HepG2 (cell line): ENCODE results near the gene ZNF749. TPM values are rescaled to one million over a fixed set of nuclear protein-coding genes. Genes with fewer than 3 reads are reported as not detected.
A peak's percentile ranks its signal among the peaks of the same experiment; 100 is the strongest.

Experiments
- BORCS8-MEF2B ChIP-seq: sonication (generic); formaldehyde crosslinking; IDR thresholded peaks from 2 replicates; pipeline ENCODE4 v1.8.0; 2022; ENCODE audit warnings: mild to moderate bottlenecking, missing genetic modification reagents
- DMAP1 ChIP-seq: IDR thresholded peaks from 2 replicates; pipeline ENCODE4 v1.6.1; 2016
- HOXA5 ChIP-seq: sonication (generic); formaldehyde crosslinking; IDR thresholded peaks from 2 replicates; pipeline ENCODE4 v1.4.0; 2020; ENCODE audit warnings: missing genetic modification reagents
- LCORL ChIP-seq, 2 experiments: fragments of 450-650 bp in 1 of 2; sonication (generic) in 1 of 2; formaldehyde crosslinking in 1 of 2; IDR thresholded peaks; 2 replicates each; pipeline versions ENCODE4 v1.5.0 to v1.6.1; 2017 to 2020; ENCODE audit warnings: antibody characterized with exemption in 1 of 2, missing genetic modification reagents in 1 of 2
- MAZ ChIP-seq, 2 experiments: sonication (generic) in 1 of 2; formaldehyde crosslinking in 1 of 2; IDR thresholded peaks; 2 replicates each; pipeline versions ENCODE4 v1.5.0 to v1.6.1; 2012 to 2020; ENCODE audit warnings: low read depth in 2 of 2, mild to moderate bottlenecking in 2 of 2, borderline replicate concordance in 1 of 2, improper control_type of control experiment in 1 of 2, low read length in 1 of 2, missing genetic modification reagents in 1 of 2, moderate library complexity in 1 of 2
- PHB2 ChIP-seq: fragments of 450-650 bp; IDR thresholded peaks from 2 replicates; pipeline ENCODE4 v1.6.1; 2018; ENCODE audit not compliant: partially characterized antibody
- REXO4 ChIP-seq: sonication (generic); formaldehyde crosslinking; IDR thresholded peaks from 2 replicates; pipeline ENCODE4 v1.8.0; 2022; ENCODE audit warnings: missing genetic modification reagents, mild to moderate bottlenecking, borderline replicate concordance
- TCF7L2 ChIP-seq: IDR thresholded peaks from 2 replicates; pipeline ENCODE4 v1.6.1; 2011; ENCODE audit warnings: mild to moderate bottlenecking, low read depth, low read length, moderate library complexity
- ZNF224 ChIP-seq: sonication (generic); formaldehyde crosslinking; IDR thresholded peaks from 2 replicates; pipeline ENCODE4 v1.5.0; 2020; ENCODE audit warnings: mild to moderate bottlenecking, missing genetic modification reagents
- ZNF569 ChIP-seq: sonication (generic); formaldehyde crosslinking; IDR thresholded peaks from 2 replicates; pipeline ENCODE4 v1.5.0; 2020; ENCODE audit warnings: mild to moderate bottlenecking, missing genetic modification reagents, moderate library complexity, borderline replicate concordance
- ZNF678 ChIP-seq: sonication (generic); formaldehyde crosslinking; IDR thresholded peaks from 2 replicates; pipeline ENCODE4 v1.4.0; 2020; ENCODE audit warnings: mild to moderate bottlenecking, missing genetic modification reagents
- ZNF709 ChIP-seq: sonication (generic); formaldehyde crosslinking; IDR thresholded peaks from 2 replicates; pipeline ENCODE4 v1.5.0; 2020; ENCODE audit warnings: mild to moderate bottlenecking, missing genetic modification reagents
- ZNF775 ChIP-seq: sonication (generic); formaldehyde crosslinking; IDR thresholded peaks from 2 replicates; pipeline ENCODE4 v1.4.0; 2020; ENCODE audit warnings: missing genetic modification reagents, mild to moderate bottlenecking, moderate library complexity, borderline replicate concordance
- polyA plus RNA-seq, 8 experiments: library from polyadenylated mRNA; depleted of rRNA in 3 of 8; stranded (reverse) in 7 of 8; unstranded in 1 of 8; fragments of >200 nt; fragmentation: Illumina TruSeq in 4 of 8; extraction: Trizol in 4 of 8; gene quantifications; 2 replicates each; pipeline versions ENCODE4 v1.2.1 to v1.2.3, GENCODE V29; 2011 to 2016; ENCODE audit warnings: low read depth in 4 of 8, missing spikeins in 1 of 8, mixed read lengths in 1 of 8; ENCODE audit not compliant: insufficient read depth in 1 of 8
- total RNA-seq, 5 experiments: library from RNA; depleted of rRNA; stranded (reverse); fragments of >200 nt; fragmentation: Illumina TruSeq; extraction: Trizol; gene quantifications; 2 replicates each; pipeline ENCODE4 v1.2.3, GENCODE V29; 2016; ENCODE audit warnings: low read depth in 1 of 5
- TF ChIP-seq, protein P1 (sequence below): sonication (generic); formaldehyde crosslinking; IDR thresholded peaks from 2 replicates; pipeline ENCODE4 v1.8.1; 2022; ENCODE audit warnings: mild to moderate bottlenecking, missing genetic modification reagents
- TF ChIP-seq, protein P2 (sequence below): sonication (generic); formaldehyde crosslinking; IDR thresholded peaks from 2 replicates; pipeline ENCODE4 v1.4.0; 2020; ENCODE audit warnings: missing genetic modification reagents, borderline replicate concordance
- TF ChIP-seq, protein P3 (sequence below): sonication (generic); formaldehyde crosslinking; IDR thresholded peaks from 2 replicates; pipeline ENCODE4 v1.4.0; 2020; ENCODE audit warnings: missing genetic modification reagents
- TF ChIP-seq, protein P4 (sequence below): IDR thresholded peaks from 2 replicates; pipeline ENCODE4 v1.6.1; 2016; ENCODE audit warnings: missing compliant biosample characterization, missing genetic modification reagents, borderline replicate concordance
- TF ChIP-seq, protein P5 (sequence below): sonication (generic); formaldehyde crosslinking; IDR thresholded peaks from 2 replicates; pipeline ENCODE4 v1.8.0; 2022; ENCODE audit warnings: missing genetic modification reagents, mild to moderate bottlenecking, moderate library complexity, borderline replicate concordance
- TF ChIP-seq, protein P6 (sequence below): sonication (generic); formaldehyde crosslinking; IDR thresholded peaks from 2 replicates; pipeline ENCODE4 v1.8.1; 2023; ENCODE audit warnings: missing genetic modification reagents, mild to moderate bottlenecking, borderline replicate concordance

ZNF749 gene
- total and polyA plus RNA-seq, 2 of the 13 experiments (the other 11 are each of a cell fraction or from before 2014, with no cell fraction given): 18.9 to 21.0 TPM

DNA sequence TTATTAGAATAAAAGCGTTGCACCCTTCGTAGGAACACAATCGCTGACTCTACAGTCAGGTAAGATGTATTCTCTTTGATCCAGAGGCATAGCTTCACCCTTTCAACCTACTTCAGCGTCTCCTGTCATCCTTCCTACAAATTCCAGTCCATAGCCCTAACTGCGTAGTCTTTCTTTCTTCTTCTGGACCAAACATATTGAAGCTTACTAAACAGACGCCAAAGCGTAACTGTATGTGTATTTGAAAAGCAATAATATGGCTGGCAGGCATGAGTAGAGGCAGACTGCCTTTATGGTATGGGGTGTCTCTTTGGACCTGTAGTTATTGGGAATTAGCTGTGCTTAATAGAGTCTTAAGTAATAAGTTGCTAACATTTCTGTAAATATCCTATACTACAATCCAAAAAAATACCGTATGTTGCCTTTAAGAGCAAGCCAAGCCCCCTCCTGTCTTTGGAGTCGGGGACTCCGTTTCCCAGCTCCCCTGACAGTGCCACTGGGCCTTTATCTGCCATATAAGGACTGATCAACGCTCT lies 45.9 kb upstream of the ZNF749 start (continued):
- no peak for TF ChIP-seq ZNF709 (CRISPR knock-in tag)
- TF ChIP-seq, protein P1, sequence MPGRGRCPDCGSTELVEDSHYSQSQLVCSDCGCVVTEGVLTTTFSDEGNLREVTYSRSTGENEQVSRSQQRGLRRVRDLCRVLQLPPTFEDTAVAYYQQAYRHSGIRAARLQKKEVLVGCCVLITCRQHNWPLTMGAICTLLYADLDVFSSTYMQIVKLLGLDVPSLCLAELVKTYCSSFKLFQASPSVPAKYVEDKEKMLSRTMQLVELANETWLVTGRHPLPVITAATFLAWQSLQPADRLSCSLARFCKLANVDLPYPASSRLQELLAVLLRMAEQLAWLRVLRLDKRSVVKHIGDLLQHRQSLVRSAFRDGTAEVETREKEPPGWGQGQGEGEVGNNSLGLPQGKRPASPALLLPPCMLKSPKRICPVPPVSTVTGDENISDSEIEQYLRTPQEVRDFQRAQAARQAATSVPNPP (CRISPR knock-in tag): no peak
- no peak for TF ChIP-seq ZNF775 (CRISPR knock-in tag)
- TF ChIP-seq, protein P2, sequence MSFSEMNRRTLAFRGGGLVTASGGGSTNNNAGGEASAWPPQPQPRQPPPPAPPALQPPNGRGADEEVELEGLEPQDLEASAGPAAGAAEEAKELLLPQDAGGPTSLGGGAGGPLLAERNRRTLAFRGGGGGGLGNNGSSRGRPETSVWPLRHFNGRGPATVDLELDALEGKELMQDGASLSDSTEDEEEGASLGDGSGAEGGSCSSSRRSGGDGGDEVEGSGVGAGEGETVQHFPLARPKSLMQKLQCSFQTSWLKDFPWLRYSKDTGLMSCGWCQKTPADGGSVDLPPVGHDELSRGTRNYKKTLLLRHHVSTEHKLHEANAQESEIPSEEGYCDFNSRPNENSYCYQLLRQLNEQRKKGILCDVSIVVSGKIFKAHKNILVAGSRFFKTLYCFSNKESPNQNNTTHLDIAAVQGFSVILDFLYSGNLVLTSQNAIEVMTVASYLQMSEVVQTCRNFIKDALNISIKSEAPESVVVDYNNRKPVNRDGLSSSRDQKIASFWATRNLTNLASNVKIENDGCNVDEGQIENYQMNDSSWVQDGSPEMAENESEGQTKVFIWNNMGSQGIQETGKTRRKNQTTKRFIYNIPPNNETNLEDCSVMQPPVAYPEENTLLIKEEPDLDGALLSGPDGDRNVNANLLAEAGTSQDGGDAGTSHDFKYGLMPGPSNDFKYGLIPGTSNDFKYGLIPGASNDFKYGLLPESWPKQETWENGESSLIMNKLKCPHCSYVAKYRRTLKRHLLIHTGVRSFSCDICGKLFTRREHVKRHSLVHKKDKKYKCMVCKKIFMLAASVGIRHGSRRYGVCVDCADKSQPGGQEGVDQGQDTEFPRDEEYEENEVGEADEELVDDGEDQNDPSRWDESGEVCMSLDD: no peak
- no peak for TF ChIP-seq LCORL (IDR thresholded peaks at IDR 0.05)
- peak; percentile 38; the same call in 1 of the 2 replicates for TF ChIP-seq LCORL (CRISPR knock-in tag; IDR thresholded peaks at IDR 0.05)
- no peak for TF ChIP-seq ZNF224 (CRISPR knock-in tag)
- no peak for TF ChIP-seq PHB2
- TF ChIP-seq, protein P3, sequence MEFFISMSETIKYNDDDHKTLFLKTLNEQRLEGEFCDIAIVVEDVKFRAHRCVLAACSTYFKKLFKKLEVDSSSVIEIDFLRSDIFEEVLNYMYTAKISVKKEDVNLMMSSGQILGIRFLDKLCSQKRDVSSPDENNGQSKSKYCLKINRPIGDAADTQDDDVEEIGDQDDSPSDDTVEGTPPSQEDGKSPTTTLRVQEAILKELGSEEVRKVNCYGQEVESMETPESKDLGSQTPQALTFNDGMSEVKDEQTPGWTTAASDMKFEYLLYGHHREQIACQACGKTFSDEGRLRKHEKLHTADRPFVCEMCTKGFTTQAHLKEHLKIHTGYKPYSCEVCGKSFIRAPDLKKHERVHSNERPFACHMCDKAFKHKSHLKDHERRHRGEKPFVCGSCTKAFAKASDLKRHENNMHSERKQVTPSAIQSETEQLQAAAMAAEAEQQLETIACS (CRISPR knock-in tag): no peak
- 0 out of 2 replicates have a peak, but pooled peaks have one; percentile 7 for TF ChIP-seq BORCS8-MEF2B (CRISPR knock-in tag)
- TF ChIP-seq, protein P4, sequence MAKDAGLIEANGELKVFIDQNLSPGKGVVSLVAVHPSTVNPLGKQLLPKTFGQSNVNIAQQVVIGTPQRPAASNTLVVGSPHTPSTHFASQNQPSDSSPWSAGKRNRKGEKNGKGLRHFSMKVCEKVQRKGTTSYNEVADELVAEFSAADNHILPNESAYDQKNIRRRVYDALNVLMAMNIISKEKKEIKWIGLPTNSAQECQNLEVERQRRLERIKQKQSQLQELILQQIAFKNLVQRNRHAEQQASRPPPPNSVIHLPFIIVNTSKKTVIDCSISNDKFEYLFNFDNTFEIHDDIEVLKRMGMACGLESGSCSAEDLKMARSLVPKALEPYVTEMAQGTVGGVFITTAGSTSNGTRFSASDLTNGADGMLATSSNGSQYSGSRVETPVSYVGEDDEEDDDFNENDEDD: no peak
- TF ChIP-seq, protein P5, sequence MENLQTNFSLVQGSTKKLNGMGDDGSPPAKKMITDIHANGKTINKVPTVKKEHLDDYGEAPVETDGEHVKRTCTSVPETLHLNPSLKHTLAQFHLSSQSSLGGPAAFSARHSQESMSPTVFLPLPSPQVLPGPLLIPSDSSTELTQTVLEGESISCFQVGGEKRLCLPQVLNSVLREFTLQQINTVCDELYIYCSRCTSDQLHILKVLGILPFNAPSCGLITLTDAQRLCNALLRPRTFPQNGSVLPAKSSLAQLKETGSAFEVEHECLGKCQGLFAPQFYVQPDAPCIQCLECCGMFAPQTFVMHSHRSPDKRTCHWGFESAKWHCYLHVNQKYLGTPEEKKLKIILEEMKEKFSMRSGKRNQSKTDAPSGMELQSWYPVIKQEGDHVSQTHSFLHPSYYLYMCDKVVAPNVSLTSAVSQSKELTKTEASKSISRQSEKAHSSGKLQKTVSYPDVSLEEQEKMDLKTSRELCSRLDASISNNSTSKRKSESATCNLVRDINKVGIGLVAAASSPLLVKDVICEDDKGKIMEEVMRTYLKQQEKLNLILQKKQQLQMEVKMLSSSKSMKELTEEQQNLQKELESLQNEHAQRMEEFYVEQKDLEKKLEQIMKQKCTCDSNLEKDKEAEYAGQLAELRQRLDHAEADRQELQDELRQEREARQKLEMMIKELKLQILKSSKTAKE (CRISPR knock-in tag): no peak
- no peak for TF ChIP-seq TCF7L2
- TF ChIP-seq, protein P6, sequence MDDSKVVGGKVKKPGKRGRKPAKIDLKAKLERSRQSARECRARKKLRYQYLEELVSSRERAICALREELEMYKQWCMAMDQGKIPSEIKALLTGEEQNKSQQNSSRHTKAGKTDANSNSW (CRISPR knock-in tag): no peak
- no peak; the same call in 1 of the 2 replicates for TF ChIP-seq HOXA5 (CRISPR knock-in tag)
- no peak for TF ChIP-seq ZNF569
- TF ChIP-seq MAZ (IDR thresholded peaks at IDR 0.05; ENCODE audit: borderline replicate concordance, low read depth, low read length): peak; percentile 82
- no peak for TF ChIP-seq MAZ (CRISPR knock-in tag; IDR thresholded peaks at IDR 0.05; ENCODE audit: low read depth)
- no peak for TF ChIP-seq DMAP1 (CRISPR knock-in tag)
- TF ChIP-seq ZNF678 (CRISPR knock-in tag): no peak
- no peak for TF ChIP-seq REXO4 (CRISPR knock-in tag)
